ENCODE measurements around the gene FANCG.
A peak's percentile ranks its signal among the peaks of the same experiment; 100 is the strongest.

The FANCG gene

GRCh38 chr9:35102465-35102768, 22.7 kb upstream of the FANCG start:
- H3K9ac ChIP-seq (ENCODE audit: low read depth, low read length), result peak overlapping the region; percentile 87
- H2AFZ ChIP-seq (ENCODE audit: low read depth, low read length), result peak overlapping the region; percentile 88
- DNase-seq (no peak), ATAC-seq (ENCODE audit: insufficient read depth, low read depth) (no peak; the same call in 2 of the 3 replicates)
- TF ChIP-seq EZH2 (IDR thresholded peaks at IDR 0.05; ENCODE audit: borderline replicate concordance, low read depth, low read length, severe bottlenecking) (no peak), CTCF (IDR thresholded peaks at IDR 0.05; ENCODE audit: borderline replicate concordance, extremely low read depth, low read length, poor library complexity, severe bottlenecking) (no peak)
- H3K4me1 ChIP-seq (ENCODE audit: insufficient read depth, low read length), result peaks cover 28% of the 10 kb centered on the region
- peak overlapping the region; percentile 78 for H3K4me2 ChIP-seq (ENCODE audit: insufficient read depth, low read length)
- peaks cover 15% of the 10 kb centered on the region for H3K79me2 ChIP-seq (ENCODE audit: insufficient read depth, low read length)
- no peaks in the 10 kb centered on the region for H4K20me1 ChIP-seq (ENCODE audit: insufficient read depth, low read length)
- H3K27me3 ChIP-seq (ENCODE audit: insufficient read depth, low read length, poor library complexity), result no peaks in the 10 kb centered on the region
- peaks cover 21% of the 10 kb centered on the region for H3K36me3 ChIP-seq (ENCODE audit: insufficient read depth, low read length)
- H3K4me3 ChIP-seq (ENCODE audit: low read depth in 1 of 2, low read length in 2 of 2), result peak overlapping the region; percentile 63 to 83
- no peaks in the 10 kb centered on the region for H3K9me3 ChIP-seq (ENCODE audit: insufficient read depth, low read length, severe bottlenecking)
- peak overlapping the region; percentile 95 for H3K27ac ChIP-seq (ENCODE audit: low read length)

GRCh38 chr9:35097573-35097972, 17.8 kb upstream of the FANCG start:
- no peak for TF ChIP-seq CTCF (IDR thresholded peaks at IDR 0.05; ENCODE audit: borderline replicate concordance, extremely low read depth, low read length, poor library complexity, severe bottlenecking)
- TF ChIP-seq EZH2 (IDR thresholded peaks at IDR 0.05; ENCODE audit: borderline replicate concordance, low read depth, low read length, severe bottlenecking), result no peak
- DNase-seq, result no peak

GRCh38 chr9:35096035-35096849, 16.5 kb upstream of the FANCG start, which contains the start of gene PIGO:
TSS of gene PIGO (minus strand) at chr9:35096591. CDS start at chr9:35095565, 1,026 bp downstream.
- Histone ChIP-seq H3K4me1 (ENCODE audit: insufficient read depth, low read length) (peaks cover 24% of the 10 kb centered on the region), H3K9ac (ENCODE audit: low read depth, low read length) (peak within 1 kb of the TSS; percentile 97), H3K9me3 (ENCODE audit: insufficient read depth, low read length, severe bottlenecking) (no peaks in the 10 kb centered on the region), H3K27ac (ENCODE audit: low read length) (peak within 1 kb of the TSS; percentile 98), H3K36me3 (ENCODE audit: insufficient read depth, low read length) (peaks cover 48% of the 10 kb centered on the region), H3K4me3 (ENCODE audit: low read depth in 1 of 2, low read length in 2 of 2) (peak within 1 kb of the TSS; percentile 75 to 97), H4K20me1 (ENCODE audit: insufficient read depth, low read length) (no peaks in the 10 kb centered on the region), H3K79me2 (ENCODE audit: insufficient read depth, low read length) (peaks cover 20% of the 10 kb centered on the region), H3K27me3 (ENCODE audit: insufficient read depth, low read length, poor library complexity) (no peaks in the 10 kb centered on the region), H2AFZ (ENCODE audit: low read depth, low read length) (peak within 1 kb of the TSS; percentile 96), H3K4me2 (ENCODE audit: insufficient read depth, low read length) (peak within 1 kb of the TSS; percentile 82)
- peak; percentile 81 for TF ChIP-seq CTCF (IDR thresholded peaks at IDR 0.05; ENCODE audit: borderline replicate concordance, extremely low read depth, low read length, poor library complexity, severe bottlenecking)
- no peak for TF ChIP-seq EZH2 (IDR thresholded peaks at IDR 0.05; ENCODE audit: borderline replicate concordance, low read depth, low read length, severe bottlenecking)
- ATAC-seq (ENCODE audit: insufficient read depth, low read depth) (peak; percentile 93), DNase-seq (peak; percentile 88)

More at GRCh38 chr9:35097573-35097972, 17.8 kb upstream of the FANCG start:
- Histone ChIP-seq H3K4me3 (ENCODE audit: low read depth in 1 of 2, low read length in 2 of 2) (no peak overlapping the region), H3K27me3 (ENCODE audit: insufficient read depth, low read length, poor library complexity) (no peaks in the 10 kb centered on the region), H3K27ac (ENCODE audit: low read length) (no peak overlapping the region), H3K36me3 (ENCODE audit: insufficient read depth, low read length) (peaks cover 42% of the 10 kb centered on the region), H3K4me2 (ENCODE audit: insufficient read depth, low read length) (no peak overlapping the region), H3K79me2 (ENCODE audit: insufficient read depth, low read length) (peaks cover 31% of the 10 kb centered on the region), H3K9ac (ENCODE audit: low read depth, low read length) (no peak overlapping the region), H3K4me1 (ENCODE audit: insufficient read depth, low read length) (peaks cover 37% of the 10 kb centered on the region), H2AFZ (ENCODE audit: low read depth, low read length) (no peak overlapping the region), H3K9me3 (ENCODE audit: insufficient read depth, low read length, severe bottlenecking) (no peaks in the 10 kb centered on the region), H4K20me1 (ENCODE audit: insufficient read depth, low read length) (no peaks in the 10 kb centered on the region)
- no peak for ATAC-seq (ENCODE audit: insufficient read depth, low read depth)

Measured in DND-41 (cell line).